ENCODE data around the gene MAN2B1. TPM values are rescaled to one million over a fixed set of nuclear protein-coding genes. Genes with fewer than 3 reads are reported as not detected.
"Not testable (repeated sequence)": the region's sequence is repeated elsewhere in the genome, so short reads cannot be mapped to it uniquely, and the experiment has no call there.

Gene MAN2B1
- total RNA-seq (10 to 100 TPM; 17.8 to 63.7 (median 49.8) TPM), polyA plus RNA-seq (10 to 100 TPM; 23.5 to 35.0 TPM)
- long read RNA-seq, donor 1, transcript MAN2B1-203 (24 exons, 3,184 nt): major isoform, 78 of 173 reads
- long read RNA-seq, donor 1, partial matches to known transcripts: 47 of 173 reads
- long read RNA-seq, donor 1, other reads (novel, unspliced or antisense): 48 of 173 reads
- long read RNA-seq, donor 2, partial matches to known transcripts: 0 of 5 reads
- long read RNA-seq, donor 2, other reads (novel, unspliced or antisense): 0 of 5 reads
- long read RNA-seq, donor 3, transcript MAN2B1-203 (24 exons, 3,184 nt): major isoform, 60 of 102 reads
- long read RNA-seq, donor 3, partial matches to known transcripts: 27 of 102 reads
- long read RNA-seq, donor 3, other reads (novel, unspliced or antisense): 14 of 102 reads

- Histone ChIP-seq H3K36me3 (no peaks in the 10 kb centered on the region), H3K9me3 (no peaks in the 10 kb centered on the region), H3K4me3 (peak within 1 kb of the TSS; percentile 84), H3K27ac (peak within 1 kb of the TSS in 1 of 2 donors; percentile 16), H3K27me3 (no peaks in the 10 kb centered on the region), H3K4me1 (ENCODE audit: insufficient read depth) (peaks cover 12% of the 10 kb centered on the region)
- TF ChIP-seq EP300 (IDR thresholded peaks at IDR 0.05): no peak
- TF ChIP-seq POLR2A (IDR thresholded peaks at IDR 0.05): no peak
- TF ChIP-seq CTCF (IDR thresholded peaks at IDR 0.05): no peak
- peak; percentile 66 to 85 (median 73) for DNase-seq
- intact Hi-C loops (cut with DNase I): loop anchor here in 1 of 4 donors (10.0 kb wide), 1 partner anchor 102 kb away; no protein-coding TSS in a partner anchor
- 1% methylated on average over 45 to 46 of the region's 46 CpGs for WGBS, 3 donors
Observed at GRCh38 chr19:12666265-12667048, at the start of gene MAN2B1, which contains the start of gene WDR83. TSS of gene MAN2B1 (minus strand) at chr19:12666742. CDS start at chr19:12666701, 41 bp downstream. TSS of gene WDR83 (plus strand) at chr19:12666807. CDS start at chr19:12669791, 2,984 bp downstream.

- DNase-seq: no peak
- Histone ChIP-seq H3K4me3 (no peak overlapping the region), H3K27me3 (no peaks in the 10 kb centered on the region), H3K9me3 (no peaks in the 10 kb centered on the region), H3K36me3 (no peaks in the 10 kb centered on the region), H3K4me1 (ENCODE audit: insufficient read depth) (peaks cover 4% of the 10 kb centered on the region), H3K27ac (no peak overlapping the region)
- TF ChIP-seq CTCF (IDR thresholded peaks at IDR 0.05) (no peak), POLR2A (IDR thresholded peaks at IDR 0.05) (no peak), EP300 (IDR thresholded peaks at IDR 0.05) (no peak)
- intact Hi-C loops (cut with DNase I): no loop called here
- WGBS, 3 donors: 83 to 92% (median 91%) methylated on average over 3 of the region's 3 CpGs
Observed at GRCh38 chr19:12715929-12716328, 49.4 kb upstream of the MAN2B1 start.

- H3K9me3 ChIP-seq: no peaks in the 10 kb centered on the region
- peaks cover under 1% of the 10 kb centered on the region for H3K4me1 ChIP-seq (ENCODE audit: insufficient read depth)
- WGBS, 3 donors: 82 to 86% (median 84%) methylated on average over 15 of the region's 15 CpGs
- TF ChIP-seq CTCF (IDR thresholded peaks at IDR 0.05) (no peak), POLR2A (IDR thresholded peaks at IDR 0.05) (no peak), EP300 (IDR thresholded peaks at IDR 0.05) (no peak)
- no peak overlapping the region for H3K27ac ChIP-seq
- no peaks in the 10 kb centered on the region for H3K27me3 ChIP-seq
- intact Hi-C loops (cut with DNase I): no loop called here
- no peaks in the 10 kb centered on the region for H3K36me3 ChIP-seq
- DNase-seq: no peak
- no peak overlapping the region for H3K4me3 ChIP-seq
Observed at GRCh38 chr19:12715102-12715501, 48.6 kb upstream of the MAN2B1 start.

- H3K36me3 ChIP-seq; H3K4me1 ChIP-seq (ENCODE audit: insufficient read depth); H3K27ac ChIP-seq; DNase-seq; H3K27me3 ChIP-seq; intact Hi-C loops (cut with DNase I); H3K4me3 ChIP-seq; H3K9me3 ChIP-seq: not testable (repeated sequence)
- 91 to 95% (median 92%) methylated on average over 9 of the region's 9 CpGs for WGBS, 3 donors
Observed at GRCh38 chr19:12713304-12713703, 46.8 kb upstream of the MAN2B1 start.

- WGBS, 3 donors: 37 to 41% (median 40%) methylated on average over 11 to 12 of the region's 14 CpGs
- H3K36me3 ChIP-seq, H3K9me3 ChIP-seq: not testable (repeated sequence)
Observed at GRCh38 chr19:12712077-12712476, 45.5 kb upstream of the MAN2B1 start.

More at GRCh38 chr19:12712077-12712476, 45.5 kb upstream of the MAN2B1 start:
- H3K4me1 ChIP-seq (ENCODE audit: insufficient read depth); H3K27ac ChIP-seq; intact Hi-C loops (cut with DNase I); H3K27me3 ChIP-seq; H3K4me3 ChIP-seq: not testable (repeated sequence)
- peak in 2 of 5 donors; percentile 50 to 64 for DNase-seq
